ENCODE results near the gene ATRNL1.

GRCh38 chr10:115092555-115093285, 445 bp upstream of the ATRNL1 start:
- TF ChIP-seq POLR2A (IDR thresholded peaks at IDR 0.05) (no peak), CTCF (IDR thresholded peaks at IDR 0.05) (no peak), EP300 (IDR thresholded peaks at IDR 0.05) (no peak), POLR2AphosphoS5 (IDR thresholded peaks at IDR 0.05) (no peak)
